SHP77 treated with DMSO at 0.1 percent for 48 hours (cell line): Measurements from ENCODE around the gene C3orf33.

ENCODE experiments used
- DNase-seq: peaks from one replicate; lab custom pipeline; 2025; lab: John Stamatoyannopoulos, UW

C3orf33 gene

GRCh38 chr3:155785662-155786295 lies 20.3 kb downstream of the C3orf33 start:
- DNase-seq, result no peak

- no peak for DNase-seq
Measured at GRCh38 chr3:155782390-155782953, 23.6 kb downstream of the C3orf33 start.

- DNase-seq, result no peak
Measured at GRCh38 chr3:155780291-155780690, 25.8 kb downstream of the C3orf33 start.

- no peak for DNase-seq
Measured at GRCh38 chr3:155778462-155778861, 27.6 kb downstream of the C3orf33 start.

GRCh38 chr3:155772801-155773200 lies 33.3 kb downstream of the C3orf33 start:
- no peak for DNase-seq

GRCh38 chr3:155771126-155771525 lies 35.0 kb downstream of the C3orf33 start:
- no peak for DNase-seq

- no peak for DNase-seq
Measured at GRCh38 chr3:155766206-155766605, 39.9 kb downstream of the C3orf33 start.

GRCh38 chr3:155763870-155764463 lies 42.1 kb downstream of the C3orf33 start:
- no peak for DNase-seq

- no peak for DNase-seq
Measured at GRCh38 chr3:155760653-155761052, 45.4 kb downstream of the C3orf33 start.

GRCh38 chr3:155757577-155757976 lies 48.5 kb downstream of the C3orf33 start:
- DNase-seq, result no peak

GRCh38 chr3:155753038-155753639 lies 52.9 kb downstream of the C3orf33 start:
- peak; percentile 9 for DNase-seq

GRCh38 chr3:155748611-155749365 lies 57.3 kb downstream of the C3orf33 start:
- DNase-seq, result no peak

- no peak for DNase-seq
Measured at GRCh38 chr3:155747946-155748290, 58.2 kb downstream of the C3orf33 start.

- no peak for DNase-seq
Measured at GRCh38 chr3:155747286-155747945, 58.7 kb downstream of the C3orf33 start.

- DNase-seq, result no peak
Measured at GRCh38 chr3:155746703-155747102, 59.4 kb downstream of the C3orf33 start.

- no peak for DNase-seq
Measured at GRCh38 chr3:155745795-155746550, 60.1 kb downstream of the C3orf33 start.

- no peak for DNase-seq
Measured at GRCh38 chr3:155744626-155745324, 61.3 kb downstream of the C3orf33 start, which contains the start of gene PLCH1. PLCH1 (minus strand) TSS chr3:155745071; CDS start chr3:155704224, 40,847 bp downstream.

GRCh38 chr3:155744010-155744625 lies 62.0 kb downstream of the C3orf33 start:
- no peak for DNase-seq

GRCh38 chr3:155743606-155744005 lies 62.5 kb downstream of the C3orf33 start:
- no peak for DNase-seq

- no peak for DNase-seq
Measured at GRCh38 chr3:155742349-155742965, 63.6 kb downstream of the C3orf33 start.
